ENCODE results near the gene STRN3.
"Not testable (repeated sequence)": the region's sequence is repeated elsewhere in the genome, so short reads cannot be mapped to it uniquely, and the experiment has no call there.

STRN3 gene

DNA sequence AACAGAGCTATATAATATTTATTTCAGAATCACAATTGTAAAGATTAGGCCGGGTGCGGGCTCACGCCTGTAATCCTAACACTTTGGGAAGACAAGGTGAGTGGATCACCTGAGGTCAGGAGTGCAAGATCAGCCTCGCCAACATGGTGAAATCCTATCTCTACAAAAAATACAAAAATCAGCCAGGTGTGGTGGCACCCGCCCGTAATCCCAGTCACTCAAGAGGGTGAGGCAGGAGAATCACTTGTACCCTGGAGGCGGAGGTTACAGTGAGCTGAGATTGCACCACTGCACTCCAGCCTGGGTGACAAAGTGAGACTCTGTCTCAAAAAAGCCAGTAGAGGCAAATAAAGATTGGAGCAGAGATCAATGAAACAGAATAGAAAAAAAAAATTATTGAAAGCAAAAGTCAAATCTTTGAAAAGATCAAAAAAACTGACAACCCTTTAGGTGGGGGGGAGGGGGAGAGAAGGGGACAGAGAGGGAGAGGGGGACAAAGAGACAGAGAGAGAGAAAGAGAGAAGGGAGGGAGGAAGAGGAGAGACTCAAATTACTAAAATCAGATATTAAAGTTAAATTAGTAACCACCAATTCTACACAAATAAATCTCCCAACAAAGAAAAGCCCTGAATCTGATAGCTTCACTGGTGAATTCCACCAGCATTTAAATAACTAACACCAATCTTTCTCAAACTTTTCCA, 53.1 kb downstream of the STRN3 start:
- no peak overlapping the region for H3K4me3 ChIP-seq (replicated peaks; ENCODE audit: low read depth, low read length)
- TF ChIP-seq CTCF (IDR thresholded peaks at IDR 0.05; ENCODE audit: low read depth, low read length, missing control alignments): no peak
- no peak for DNase-seq (ENCODE audit: extremely low read depth, low read depth)

DNA sequence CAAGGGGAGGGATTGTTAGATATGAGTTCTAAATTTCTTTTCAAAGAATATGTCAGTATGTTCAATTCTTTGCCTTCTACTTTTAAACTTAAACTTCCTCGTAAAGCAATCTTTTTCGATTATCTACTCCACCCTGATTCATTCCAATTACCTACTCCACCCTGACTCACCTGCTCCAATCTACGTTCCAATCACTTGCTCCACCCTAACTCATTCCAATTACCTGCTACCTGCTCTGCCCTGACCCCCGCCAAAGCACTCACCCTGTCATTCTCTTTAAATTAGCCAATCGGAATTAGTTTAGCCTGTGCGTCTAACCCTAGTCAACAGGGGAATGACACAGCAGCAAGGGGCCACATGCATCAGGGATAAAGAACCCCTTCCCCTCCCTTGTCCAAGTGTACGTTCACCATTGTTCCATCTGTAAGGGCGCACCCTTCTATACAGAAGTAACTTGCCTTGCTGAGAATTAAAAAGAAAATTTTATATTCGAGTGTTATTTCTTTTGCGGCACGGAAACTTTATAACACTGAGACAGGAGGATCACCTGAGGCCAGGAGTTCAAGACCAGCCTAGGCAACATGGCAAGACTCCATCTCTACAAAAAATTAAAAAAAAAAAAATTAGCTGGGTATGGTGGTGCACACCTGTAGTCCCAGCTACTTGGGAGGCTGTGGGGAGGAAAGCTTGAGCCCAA, 54.0 kb downstream of the STRN3 start:
- H3K4me3 ChIP-seq (replicated peaks; ENCODE audit: low read depth, low read length); DNase-seq (ENCODE audit: extremely low read depth, low read depth): not testable (repeated sequence)

DNA sequence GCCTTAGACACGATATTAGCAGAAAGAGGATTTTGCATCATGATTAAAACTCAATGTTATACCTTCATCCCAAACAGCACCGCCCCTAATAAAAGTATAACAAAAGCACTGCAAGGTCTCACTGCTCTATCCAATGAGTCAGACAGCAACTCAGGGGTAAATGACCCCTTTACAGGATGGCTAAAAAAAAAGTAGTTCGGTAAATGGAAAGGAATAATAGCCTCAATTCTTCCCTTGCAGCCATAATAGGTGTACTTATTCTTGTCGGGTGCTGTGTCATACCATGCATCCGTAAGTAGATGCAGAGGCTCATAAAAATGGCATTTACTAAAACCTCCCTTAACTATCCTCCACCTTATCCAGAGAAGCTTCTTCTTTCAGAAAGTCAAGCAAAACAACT, 54.6 kb downstream of the STRN3 start:
- no peak overlapping the region for H3K4me3 ChIP-seq (replicated peaks; ENCODE audit: low read depth, low read length)
- DNase-seq (ENCODE audit: extremely low read depth, low read depth): no peak
- no peak for TF ChIP-seq CTCF (IDR thresholded peaks at IDR 0.05; ENCODE audit: low read depth, low read length, missing control alignments)

GRCh38 chr14:30969796-30970195, 56.4 kb downstream of the STRN3 start:
- DNase-seq (ENCODE audit: extremely low read depth, low read depth); H3K4me3 ChIP-seq (replicated peaks; ENCODE audit: low read depth, low read length): not testable (repeated sequence)

- not testable (repeated sequence) for DNase-seq (ENCODE audit: extremely low read depth, low read depth); H3K4me3 ChIP-seq (replicated peaks; ENCODE audit: low read depth, low read length)
Observed at GRCh38 chr14:30967364-30968098, 58.6 kb downstream of the STRN3 start.

- DNase-seq (ENCODE audit: extremely low read depth, low read depth): no peak
- no peak overlapping the region for H3K4me3 ChIP-seq (replicated peaks; ENCODE audit: low read depth, low read length)
- no peak for TF ChIP-seq CTCF (IDR thresholded peaks at IDR 0.05; ENCODE audit: low read depth, low read length, missing control alignments)
Observed at GRCh38 chr14:30966415-30967363, 59.5 kb downstream of the STRN3 start.

- H3K4me3 ChIP-seq (replicated peaks; ENCODE audit: low read depth, low read length); DNase-seq (ENCODE audit: extremely low read depth, low read depth): not testable (repeated sequence)
Observed at GRCh38 chr14:30965861-30966260, 60.3 kb downstream of the STRN3 start.

GRCh38 chr14:30962537-30962936, 63.6 kb downstream of the STRN3 start:
- not testable (repeated sequence) for DNase-seq (ENCODE audit: extremely low read depth, low read depth); H3K4me3 ChIP-seq (replicated peaks; ENCODE audit: low read depth, low read length)

DNA sequence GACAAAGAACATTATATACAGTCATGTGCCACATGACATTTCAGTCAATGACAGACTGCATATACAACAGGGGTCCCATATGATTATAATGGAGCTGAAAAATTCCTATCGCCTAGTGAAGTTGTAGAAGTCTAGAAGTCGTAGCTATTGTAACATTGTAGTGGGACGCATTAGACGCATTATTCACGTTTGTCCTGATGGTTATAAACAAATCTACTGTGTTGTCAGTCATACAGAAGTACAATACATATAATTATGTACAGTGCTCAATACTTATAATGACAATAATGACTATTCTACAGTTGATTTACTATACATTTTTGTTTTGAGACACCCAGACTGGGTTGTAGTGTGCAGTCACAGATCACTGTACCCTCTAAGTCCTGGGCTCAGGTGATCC, 64.8 kb downstream of the STRN3 start:
- no peak for DNase-seq (ENCODE audit: extremely low read depth, low read depth)
- no peak overlapping the region for H3K4me3 ChIP-seq (replicated peaks; ENCODE audit: low read depth, low read length)
- TF ChIP-seq CTCF (IDR thresholded peaks at IDR 0.05; ENCODE audit: low read depth, low read length, missing control alignments): no peak

Measured in HFF-Myc (cell line).